GM18498 (cell line): Measurements from ENCODE around the gene ADPRHL1.
"Not testable (repeated sequence)": the region's sequence is repeated elsewhere in the genome, so short reads cannot be mapped to it uniquely, and the experiment has no call there.

Experiments used
- ATAC-seq: cut with Tn5 transposase; IDR thresholded peaks from one replicate; pipeline ENCODE4 v1.9.1; 2021; ENCODE audit warnings: mild to moderate bottlenecking, moderate library complexity; ENCODE audit not compliant: unreplicated experiment

Gene ADPRHL1

GRCh38 chr13:113479179-113479578, 25.9 kb upstream of the ADPRHL1 start:
- no peak for ATAC-seq

GRCh38 chr13:113477724-113478123, 24.4 kb upstream of the ADPRHL1 start:
- no peak for ATAC-seq

DNA sequence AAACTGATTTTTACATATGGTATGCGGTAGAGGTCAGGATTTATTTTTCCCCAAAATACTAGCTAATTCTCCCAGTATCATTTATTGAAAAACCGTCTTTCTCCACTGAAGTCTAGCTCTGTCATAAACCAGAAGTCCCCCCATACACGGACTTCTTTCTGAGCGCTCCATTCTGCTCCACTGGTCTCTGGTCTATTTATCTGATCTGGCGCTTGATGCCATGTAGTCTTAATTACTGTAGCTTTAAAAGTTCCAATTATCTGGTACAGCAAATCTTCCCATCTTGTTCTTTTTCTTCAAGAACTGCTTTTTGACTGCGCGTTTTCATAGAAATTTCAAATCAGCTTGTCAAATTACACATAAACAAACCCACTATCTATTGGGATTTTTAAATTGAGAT, 23.5 kb upstream of the ADPRHL1 start:
- ATAC-seq: no peak

DNA sequence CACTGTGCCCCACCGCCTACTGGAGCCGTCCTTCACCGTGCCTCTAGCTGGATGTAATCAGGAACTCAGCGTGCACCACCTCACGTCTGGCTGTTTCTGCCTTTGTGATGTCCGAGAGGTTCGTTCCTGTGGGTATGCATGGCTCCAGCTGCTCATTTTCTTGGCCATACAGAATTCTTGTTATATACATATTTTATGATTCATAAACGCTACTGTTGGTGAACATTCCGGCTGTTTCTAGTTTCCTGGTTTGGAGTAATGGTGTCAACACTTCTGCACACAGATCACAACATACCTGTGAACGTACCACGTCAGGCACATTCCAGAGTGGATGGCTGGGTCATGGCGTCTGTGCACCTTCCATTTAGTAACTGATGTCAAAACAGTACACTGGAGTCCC, 22.6 kb upstream of the ADPRHL1 start:
- ATAC-seq: no peak

DNA sequence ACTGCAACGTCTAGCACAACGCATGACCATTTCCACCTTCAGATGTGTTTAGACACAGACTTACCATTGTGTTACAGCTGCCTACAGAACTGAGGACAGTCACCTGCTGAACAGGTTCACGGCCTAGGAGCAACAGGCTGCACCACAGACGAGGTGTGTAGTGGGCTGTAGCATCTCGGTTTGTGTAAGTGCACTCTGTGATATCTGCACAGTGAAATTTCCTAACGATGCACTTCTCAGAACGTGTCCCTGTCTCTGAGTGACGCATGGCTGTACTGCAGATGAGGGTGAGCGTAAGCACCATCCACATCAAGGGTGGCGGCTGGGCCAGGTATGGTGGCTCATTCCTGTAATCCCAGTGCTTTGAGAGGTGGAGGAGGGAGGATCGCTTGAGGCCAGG, 22.0 kb upstream of the ADPRHL1 start:
- ATAC-seq: no peak

GRCh38 chr13:113474179-113474578, 20.9 kb upstream of the ADPRHL1 start:
- ATAC-seq: no peak

DNA sequence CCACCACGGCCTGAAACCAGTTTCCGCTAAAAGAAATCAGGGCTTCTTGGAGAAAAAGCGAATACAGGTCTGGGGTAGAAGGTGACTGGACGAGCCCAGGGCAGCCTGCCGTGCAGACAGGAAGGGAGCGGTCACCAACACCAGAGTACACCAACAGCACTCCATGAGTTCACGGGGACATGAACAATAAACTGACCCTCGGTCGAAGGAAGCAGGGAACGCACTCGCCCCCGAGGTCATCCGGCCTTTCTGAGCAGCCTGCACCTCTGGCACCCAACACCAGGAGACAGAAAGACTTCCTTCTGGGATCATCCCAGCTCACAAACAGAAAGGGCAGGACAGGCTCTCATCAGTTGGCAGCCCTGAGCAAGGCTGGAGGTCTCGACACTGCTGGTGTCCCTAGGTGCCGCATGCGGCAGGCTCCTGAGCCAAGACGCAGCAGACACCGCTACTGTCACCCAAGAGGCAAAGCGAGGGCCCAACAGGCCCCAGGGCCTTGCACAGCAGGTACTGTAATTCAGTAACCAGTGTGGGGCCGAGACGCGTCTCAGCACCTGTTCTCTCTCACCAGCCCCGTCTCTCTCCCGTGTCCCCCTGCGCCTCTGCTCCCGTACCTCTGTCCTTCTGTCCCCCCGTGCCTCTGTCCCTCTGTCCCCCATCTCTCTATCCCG, 19.2 kb upstream of the ADPRHL1 start:
- ATAC-seq: no peak

- no peak for ATAC-seq
Observed at GRCh38 chr13:113471844-113472243, 18.6 kb upstream of the ADPRHL1 start.

- ATAC-seq: not testable (repeated sequence)
Observed at GRCh38 chr13:113470635-113471163, 17.4 kb upstream of the ADPRHL1 start.

GRCh38 chr13:113470073-113470472, 16.8 kb upstream of the ADPRHL1 start:
- no peak for ATAC-seq

GRCh38 chr13:113469582-113469981, 16.3 kb upstream of the ADPRHL1 start:
- ATAC-seq: no peak

DNA sequence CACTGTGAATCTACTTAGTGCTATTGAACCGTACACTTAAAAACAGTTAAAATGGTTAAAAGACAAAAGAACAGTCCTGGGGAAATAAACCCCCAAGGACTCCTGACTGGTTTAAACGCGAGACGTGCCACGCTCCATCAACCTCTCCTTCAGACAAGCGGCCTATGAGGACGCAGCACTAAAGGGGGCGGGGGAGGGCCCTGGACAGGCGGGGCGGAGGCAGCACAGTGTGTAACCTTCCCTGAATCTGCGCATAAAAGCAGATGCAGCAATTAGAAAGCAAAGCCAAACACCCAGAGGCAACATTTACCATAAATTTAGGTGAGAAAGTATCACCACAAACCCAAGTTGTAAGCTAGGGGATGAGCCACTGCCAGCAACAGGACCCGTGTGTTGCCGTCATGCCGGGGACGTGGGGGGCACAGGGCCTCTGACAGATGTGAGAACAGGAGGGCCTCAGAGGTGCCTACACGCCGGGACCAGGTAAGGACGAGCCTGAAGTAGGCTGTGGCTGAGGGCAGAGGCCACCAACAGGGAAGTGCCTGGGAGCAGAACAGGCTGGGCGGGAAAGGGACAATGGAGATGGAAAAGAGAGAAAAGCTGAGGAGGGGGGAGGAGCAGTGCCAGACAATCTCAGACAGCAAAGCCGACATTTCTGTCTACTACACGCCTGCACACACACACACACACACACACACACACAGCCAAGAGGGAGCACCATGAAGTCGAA, 15.3 kb upstream of the ADPRHL1 start:
- no peak for ATAC-seq

DNA sequence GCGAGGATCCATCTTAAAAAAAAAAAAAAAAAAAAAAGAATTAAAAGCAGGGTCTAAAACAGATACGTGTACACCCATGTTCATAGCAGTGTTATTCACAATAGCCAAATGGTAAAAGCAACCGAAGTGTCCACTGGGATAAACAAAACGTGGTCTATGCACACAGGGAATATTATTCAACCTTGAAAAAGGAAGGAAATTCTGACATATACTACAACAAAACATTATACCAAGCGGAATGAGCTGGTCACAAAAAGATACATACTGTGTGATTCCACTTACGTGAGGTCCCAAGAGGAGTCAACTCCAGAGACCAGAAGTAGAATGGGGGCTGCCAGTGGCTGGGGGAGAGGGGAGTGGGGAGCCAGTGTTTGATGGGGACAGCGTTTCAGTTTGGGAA, 14.7 kb upstream of the ADPRHL1 start:
- ATAC-seq: no peak

GRCh38 chr13:113466383-113466782, 13.1 kb upstream of the ADPRHL1 start:
- ATAC-seq: no peak

- ATAC-seq: no peak
Observed at GRCh38 chr13:113465300-113465699, 12.0 kb upstream of the ADPRHL1 start.

DNA sequence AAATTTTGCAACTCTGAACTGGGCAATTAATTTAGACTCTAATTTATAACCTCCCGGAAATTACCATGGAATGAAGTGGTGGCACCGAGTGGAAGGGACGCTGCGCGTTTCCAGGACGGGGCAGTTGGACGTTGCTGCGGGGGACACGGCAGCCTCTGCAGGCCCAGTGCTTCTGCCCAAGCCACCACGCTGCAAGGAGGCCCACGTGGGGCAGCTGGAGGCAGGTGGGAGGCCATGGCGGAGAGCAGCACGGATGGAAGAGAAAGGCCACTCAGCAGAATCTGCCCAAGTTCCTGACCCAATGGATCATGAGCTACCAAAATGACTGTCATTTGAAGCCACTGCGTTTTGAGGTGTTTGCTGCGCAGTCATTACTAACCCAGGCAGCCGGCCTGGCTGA, 11.2 kb upstream of the ADPRHL1 start:
- ATAC-seq: no peak

DNA sequence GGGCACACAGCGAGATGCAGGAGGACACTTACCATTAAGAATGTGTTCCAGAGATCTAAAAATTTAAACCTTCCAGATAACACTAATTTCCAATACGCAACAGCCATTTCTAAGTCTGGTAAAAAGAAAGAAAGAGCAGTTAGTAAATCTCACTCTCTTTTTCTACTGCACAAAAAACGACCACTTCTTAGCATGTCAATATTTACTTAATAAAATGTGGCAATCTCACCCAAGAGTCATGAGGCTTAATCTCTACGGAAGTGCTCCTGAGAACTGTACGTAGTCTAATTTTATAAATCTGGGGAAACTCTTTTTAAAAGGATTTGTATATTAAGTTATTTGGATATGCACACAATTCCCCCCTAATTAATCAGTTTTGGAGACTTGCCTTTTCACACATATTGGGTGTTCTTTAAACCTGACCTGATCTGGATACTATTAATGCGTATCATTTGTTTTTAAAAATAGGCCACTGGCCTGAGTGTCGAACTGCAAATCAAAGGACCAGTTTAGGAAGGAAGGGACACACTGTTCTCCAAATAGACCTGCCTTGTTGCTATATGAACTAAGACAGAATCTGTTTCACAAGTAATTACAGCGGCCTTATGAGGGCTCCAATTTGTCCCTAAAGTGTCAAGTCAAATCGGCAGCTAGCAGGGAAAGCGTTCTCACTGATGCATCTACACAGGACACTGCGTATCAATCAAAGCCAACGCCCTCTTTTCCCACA, 7.9 kb upstream of the ADPRHL1 start:
- ATAC-seq: no peak

GRCh38 chr13:113460599-113460998, 7.3 kb upstream of the ADPRHL1 start:
- ATAC-seq: no peak

DNA sequence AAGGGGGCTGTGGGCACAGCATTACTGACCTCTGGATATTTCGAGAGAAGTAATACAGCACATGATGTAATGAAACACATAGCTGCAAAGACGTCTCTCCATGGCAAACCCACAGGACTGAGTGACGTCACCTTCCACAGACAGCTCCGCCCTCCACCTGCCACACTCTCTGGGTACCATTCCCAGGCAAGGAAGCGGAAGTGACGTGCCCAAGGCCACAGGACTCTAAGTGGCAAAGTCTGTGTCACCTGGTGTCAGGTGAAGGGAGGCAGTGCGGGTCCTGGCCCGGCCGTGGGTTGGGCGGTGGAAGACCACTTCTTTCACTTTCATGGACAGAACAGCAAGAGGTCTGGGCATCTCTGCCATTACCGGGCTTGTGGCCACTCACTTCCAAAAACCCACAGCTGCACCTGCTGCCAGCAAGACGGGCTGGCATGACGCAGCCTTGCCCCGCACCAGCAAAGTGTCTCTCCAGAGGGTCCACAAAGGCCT, 6.8 kb upstream of the ADPRHL1 start:
- no peak for ATAC-seq

- ATAC-seq: no peak
Observed at GRCh38 chr13:113458253-113459065, 5.2 kb upstream of the ADPRHL1 start.

DNA sequence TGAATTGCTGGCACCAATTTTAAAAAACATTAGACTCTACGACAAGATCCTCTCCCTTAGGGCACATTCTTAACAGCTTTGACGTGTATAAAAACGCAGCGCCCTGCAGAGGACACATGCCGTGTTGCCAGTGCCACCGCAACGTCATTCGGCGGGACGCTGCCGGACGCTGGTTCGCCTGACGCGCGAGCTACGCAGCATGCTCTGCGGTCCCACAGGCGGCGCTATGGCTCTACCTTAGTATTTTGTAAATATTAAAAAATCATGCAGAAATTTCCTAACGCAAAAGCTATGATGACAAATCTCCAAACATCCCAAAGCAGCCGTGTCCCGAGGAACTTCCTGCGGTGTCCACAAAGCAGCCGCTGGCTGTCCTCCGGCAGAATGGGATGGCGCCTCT, 4.2 kb upstream of the ADPRHL1 start:
- ATAC-seq: no peak
